NOMO-1 treated with DMSO at 0.1 percent for 48 hours (cell line): ENCODE results near the gene GTF2IRD2.
A peak's percentile ranks its signal among the peaks of the same experiment; 100 is the strongest.
"Not testable (repeated sequence)": the region's sequence is repeated elsewhere in the genome, so short reads cannot be mapped to it uniquely, and the experiment has no call there.

ENCODE experiments used
- DNase-seq: peaks from one replicate; lab custom pipeline; 2025; ENCODE audit not compliant: unreplicated experiment; lab: John Stamatoyannopoulos, UW

GTF2IRD2 gene

DNA sequence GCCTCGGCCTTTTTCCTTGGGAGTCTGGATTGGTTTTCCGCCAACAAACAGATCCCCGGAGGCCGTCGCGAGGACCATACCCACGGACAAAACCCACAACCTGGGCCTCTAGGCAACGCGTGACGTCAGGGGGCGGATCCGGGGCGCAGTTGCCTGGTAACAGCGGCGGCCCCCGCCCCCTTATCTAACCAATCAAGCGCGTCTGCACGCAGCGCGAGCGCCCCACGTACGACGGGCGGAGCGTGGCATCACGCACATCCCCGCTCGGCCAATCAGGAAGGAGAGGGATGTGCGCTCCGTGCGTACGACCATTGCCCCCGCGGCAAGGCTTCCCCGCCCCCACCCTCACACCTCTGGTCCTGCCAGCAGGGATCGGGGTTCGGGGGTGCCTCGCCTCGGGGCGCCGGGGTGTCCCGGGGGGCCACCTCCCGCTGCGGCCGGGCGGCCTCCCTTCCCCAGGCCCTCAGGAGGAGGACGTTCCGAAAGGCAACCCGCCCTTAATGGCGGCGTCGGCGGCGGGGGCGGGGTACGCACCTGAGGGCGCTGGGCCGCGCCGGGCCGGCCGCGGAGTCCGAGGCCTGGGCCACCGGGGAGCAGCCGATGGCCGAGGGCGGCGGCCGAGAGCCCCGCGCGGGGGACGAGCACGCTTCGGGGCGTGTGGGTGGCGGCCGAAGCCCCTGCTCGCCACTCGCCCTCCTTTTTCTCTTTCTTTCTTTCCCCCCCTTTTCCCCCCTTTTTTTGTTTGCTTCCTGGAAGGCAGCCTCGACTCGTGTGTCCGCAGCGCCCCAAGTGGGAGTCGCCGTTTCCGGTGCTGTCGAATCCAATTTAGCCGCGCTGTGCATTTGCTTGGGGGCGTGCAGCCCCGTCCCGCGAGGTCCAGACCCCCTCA, at the start of gene GTF2IRD2:
Gene GTF2IRD2, minus strand, starts transcription at position 773 of the 889 bp plus-strand sequence. CDS start 15,227 bp downstream, outside the sequence.
- not testable (repeated sequence) for DNase-seq

DNA sequence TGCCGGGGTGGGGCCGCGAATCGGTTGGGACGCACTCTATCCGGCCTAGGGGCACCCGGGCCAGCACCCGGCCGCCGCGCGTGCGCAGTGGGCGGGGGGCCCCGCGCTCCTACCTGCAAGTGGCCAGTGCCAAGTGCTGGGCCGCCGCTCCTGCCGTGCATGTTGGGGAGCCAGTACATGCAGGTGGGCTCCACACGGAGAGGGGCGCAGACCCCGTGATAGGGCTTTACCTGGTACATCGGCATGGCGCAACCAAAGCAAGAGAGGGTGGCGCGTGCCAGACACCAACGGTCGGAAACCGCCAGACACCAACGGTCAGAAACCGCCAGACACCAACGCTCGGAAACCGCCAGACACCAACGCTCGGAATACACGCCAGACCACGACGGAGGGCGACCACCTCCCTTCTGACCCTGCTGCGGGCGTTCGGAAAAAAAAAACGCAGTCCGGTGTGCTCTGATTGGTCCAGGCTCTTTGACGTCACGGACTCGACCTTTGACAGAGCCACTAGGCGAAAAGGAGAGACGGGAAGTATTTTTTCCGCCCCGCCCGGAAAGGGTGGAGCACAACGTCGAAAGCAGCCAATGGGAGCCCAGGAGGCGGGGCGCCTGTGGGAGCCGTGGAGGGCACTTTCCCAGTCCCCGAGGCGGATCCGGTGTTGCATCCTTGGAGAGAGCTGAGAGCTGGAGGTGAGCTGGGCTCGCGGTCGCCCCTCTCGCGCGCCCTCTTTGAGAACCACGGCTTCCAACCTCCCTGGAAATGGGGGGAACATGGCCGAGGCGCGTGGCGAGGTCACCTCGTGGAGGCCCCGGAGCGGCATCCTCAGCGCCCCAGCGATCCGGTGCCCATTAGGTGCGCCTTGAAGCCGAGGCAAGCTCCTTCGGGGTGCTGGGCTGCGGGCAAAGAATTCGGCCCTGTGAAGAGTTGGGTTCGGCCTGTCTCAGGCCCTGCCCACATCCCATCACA, 39.0 kb upstream of the GTF2IRD2 start:
- peak; percentile 74 for DNase-seq

DNA sequence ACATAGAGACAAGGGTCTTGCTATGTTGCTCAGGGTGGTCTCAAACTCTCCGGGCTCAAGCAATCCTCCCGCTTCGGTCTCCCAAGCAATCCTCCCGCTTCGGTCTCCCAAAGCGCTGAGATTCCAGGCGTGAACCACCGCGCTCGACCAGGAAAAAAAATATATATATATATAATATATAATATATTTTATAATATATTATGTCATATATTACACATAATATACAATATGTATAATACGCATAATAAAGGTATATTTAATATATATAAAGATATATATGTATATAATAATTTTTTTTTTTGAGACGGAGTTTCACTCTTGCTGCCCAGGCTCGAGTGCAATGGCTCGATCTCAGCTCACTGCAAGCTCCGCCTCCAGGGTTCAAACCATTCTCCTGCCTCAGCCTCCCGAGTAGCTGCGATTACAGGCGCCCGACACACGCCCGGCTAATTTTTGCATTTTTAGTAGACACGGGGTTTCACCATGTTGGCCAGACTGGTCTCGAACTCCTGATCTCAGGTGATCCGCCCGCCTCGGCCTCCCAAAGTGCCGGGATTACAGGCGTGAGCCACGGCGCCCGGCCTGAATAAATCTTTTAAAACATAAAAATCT, 38.2 kb upstream of the GTF2IRD2 start:
- DNase-seq: not testable (repeated sequence)

DNA sequence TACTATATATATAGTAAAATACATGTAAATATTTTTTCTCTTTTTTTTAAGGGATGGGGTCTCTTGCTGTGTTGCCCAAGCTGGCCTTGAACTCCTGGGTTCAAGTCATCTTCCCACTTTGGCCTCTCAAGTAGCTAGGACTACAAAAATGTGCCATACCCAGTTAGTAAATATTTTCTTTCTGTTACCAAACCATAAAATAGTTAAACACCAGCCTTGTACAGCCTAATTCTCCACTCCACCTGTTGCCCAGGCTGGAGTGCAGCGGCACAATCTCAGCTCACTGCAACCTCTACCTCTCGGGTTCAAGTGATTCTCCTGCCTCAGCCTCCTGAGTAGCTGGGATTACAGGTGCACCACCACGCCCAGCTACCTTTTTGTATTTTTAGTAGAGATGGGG, 33.9 kb upstream of the GTF2IRD2 start:
- not testable (repeated sequence) for DNase-seq

DNA sequence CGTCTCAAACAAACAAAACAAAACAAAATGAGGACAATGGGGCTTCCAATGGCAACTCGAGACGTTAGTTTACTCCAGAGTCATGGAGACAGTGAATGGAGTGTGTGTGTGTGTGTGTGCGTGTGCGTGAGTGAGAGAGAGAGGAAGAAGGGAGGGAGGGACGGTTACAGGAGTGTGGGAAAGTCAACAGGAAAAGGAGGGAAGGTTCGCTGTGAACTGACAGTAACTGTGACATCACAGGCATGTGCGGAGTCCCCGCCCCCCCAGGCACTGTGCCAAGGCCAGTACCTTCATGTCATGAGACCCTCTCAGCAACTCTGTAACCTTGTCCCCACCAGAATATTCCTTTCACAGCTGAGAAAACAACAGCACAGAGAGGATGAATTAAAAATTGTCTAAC, 30.7 kb upstream of the GTF2IRD2 start:
- DNase-seq: not testable (repeated sequence)

DNA sequence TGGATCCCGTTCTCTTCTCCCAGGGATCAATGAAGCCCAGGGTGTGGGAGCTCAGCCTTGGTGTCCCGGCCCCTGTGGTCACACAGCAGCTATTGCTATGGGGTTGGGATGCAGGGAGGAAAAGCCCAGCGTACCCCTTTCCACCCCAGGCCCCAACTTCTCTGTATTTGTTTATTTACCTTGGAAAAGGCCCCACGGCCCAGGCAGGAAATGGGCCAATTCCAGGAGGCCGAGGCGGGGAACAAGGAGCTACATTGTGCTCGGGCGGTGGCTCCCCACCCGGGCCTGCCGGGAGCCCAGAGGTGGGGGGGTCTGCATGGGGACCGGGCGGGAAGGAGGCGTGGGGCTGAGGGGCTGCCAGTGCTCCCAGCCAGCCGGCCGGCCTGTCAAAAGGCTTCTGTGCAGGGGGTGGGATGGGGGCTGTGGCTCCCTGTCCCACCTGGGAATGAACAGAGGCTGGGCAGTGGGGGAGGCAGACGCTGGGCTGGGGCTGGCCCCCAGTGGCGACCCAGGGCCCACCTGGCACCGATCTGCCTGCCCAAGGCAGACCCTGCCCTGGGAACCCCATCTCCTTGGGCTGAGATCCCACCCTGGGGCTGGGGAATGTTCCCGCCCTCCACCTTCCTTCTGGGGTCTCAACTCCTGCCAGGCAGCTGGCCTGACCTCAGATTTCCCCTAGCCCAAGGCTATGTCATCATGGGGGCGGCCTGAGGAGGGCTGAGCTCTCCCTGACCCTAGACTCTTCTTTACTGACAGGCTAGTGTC, 23.5 kb upstream of the GTF2IRD2 start:
- DNase-seq: not testable (repeated sequence)

DNA sequence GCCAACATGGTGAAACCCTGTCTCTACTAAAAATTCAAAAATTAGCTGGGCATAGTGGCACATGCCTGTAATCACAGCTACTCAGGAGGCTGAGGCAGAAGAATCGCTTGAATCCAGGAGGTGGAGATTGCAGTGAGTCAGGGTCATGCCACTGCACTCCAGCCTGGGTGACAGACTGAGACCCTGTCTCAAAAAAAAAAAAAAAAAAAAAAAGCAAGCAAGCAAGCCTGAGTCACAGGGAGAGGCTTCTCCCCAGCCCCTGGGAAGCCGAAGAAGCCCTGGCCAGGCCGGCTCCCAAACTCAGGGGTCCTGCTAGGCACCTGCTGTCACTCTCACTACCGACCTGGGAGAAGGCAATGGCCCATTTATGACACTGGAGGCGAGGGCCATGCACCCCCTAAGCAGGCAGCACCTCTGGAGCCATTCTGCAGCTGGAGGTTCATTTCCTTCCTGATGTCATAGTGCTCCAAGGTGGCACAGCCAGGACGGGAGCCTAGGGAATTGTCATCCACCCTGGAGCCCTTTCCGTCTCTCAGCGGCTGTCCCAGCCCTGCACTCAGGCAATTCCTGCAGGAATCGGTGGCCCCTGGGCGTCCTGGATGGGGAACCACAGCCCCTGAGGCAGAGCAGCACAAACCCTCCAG, 22.8 kb upstream of the GTF2IRD2 start:
- DNase-seq: not testable (repeated sequence)

DNA sequence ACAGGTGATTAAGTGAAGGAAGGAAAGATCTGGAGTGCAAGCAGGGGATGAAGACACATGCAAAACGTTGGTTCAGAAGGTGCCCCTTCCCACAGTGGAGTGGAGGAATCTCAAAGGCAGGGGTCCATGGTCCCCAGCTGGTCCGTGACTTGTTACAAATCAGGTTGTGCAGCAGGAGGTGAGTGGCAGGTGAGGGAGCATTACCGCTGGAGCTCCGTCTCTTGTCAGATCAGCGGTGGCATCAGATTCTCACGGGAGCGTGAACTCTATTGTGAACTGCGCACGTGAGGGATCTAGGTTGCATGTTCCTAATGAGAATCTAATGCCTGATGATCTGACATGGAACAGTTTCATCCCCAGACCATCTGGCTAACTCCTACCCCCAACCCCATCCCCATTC, 21.1 kb upstream of the GTF2IRD2 start:
- not testable (repeated sequence) for DNase-seq

DNA sequence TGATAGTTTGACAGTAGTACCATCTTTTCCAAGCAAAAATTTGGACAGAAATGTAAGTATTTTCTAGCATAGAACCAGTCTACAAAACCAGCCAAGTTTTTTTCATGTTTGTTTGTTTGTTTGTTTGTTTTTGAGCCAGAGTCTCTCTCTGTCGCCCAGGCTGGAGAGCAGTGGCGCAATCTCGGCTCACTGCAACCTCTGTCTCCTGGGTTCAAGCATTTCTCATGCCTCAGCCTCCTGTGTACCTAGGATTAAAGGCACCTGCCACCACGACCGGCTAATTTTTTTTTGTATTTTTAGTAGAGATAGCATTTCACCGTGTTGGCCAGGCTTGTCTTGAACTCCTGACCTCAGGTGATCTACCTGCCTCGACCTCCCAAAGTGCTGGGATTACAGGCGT, 14.4 kb upstream of the GTF2IRD2 start:
- DNase-seq: not testable (repeated sequence)

DNA sequence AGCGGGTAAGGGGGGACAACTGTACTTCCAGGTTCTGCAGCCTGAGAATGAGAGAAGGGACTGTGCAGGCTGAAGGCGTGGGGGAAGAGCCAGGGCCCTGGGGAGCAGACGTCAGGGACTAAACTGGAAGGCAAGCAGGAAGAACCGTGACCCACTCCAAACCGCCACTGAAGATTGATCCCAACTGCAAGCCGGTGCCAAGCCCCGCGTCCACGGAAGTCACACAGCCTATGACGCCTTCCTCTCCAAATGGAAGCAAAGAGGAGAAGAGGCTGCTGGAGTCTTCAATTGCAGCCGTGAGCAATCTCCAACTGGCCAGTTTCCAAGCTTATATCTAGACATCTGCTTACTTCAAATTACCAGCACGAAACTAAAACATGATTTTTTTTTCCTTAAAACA, 1.6 kb downstream of the GTF2IRD2 start:
- not testable (repeated sequence) for DNase-seq

DNA sequence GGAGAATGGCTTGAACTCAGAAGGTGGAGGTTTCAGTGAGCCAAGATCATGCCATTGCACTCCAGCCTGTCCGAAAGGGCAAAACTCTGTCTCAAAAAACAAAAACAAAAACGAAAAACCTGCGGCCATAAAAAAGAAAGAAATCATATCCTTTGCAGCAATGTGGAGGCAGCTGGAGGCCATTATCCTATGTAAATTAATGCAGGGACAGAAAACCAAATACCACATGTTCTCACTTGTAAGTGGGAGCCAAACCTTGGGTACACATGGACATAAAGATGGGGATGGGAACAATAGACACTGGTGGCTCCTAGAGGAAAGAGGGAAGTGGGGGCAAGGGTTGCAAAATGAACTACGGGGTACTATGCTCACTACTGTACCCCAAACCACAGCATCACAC, 21.0 kb downstream of the GTF2IRD2 start:
- DNase-seq: not testable (repeated sequence)

DNA sequence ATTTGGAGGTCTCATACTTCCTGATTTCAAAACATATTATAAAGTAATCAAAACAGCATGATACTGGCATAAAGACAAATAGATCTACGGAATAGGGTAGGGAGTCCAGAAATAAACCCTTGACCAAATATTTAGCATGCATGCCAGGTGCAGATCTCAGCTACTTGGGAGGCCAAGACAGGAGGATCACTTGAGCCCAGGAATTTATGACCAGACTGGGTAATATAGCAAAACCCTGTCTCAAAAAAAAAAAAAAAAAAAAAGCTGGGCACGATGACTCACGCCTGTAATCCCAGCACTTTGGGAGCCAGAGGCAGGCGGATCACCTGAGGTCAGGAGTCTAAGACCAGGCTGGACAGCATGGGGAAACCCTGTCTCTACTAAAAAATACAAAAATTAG, 21.4 kb downstream of the GTF2IRD2 start:
- not testable (repeated sequence) for DNase-seq

DNA sequence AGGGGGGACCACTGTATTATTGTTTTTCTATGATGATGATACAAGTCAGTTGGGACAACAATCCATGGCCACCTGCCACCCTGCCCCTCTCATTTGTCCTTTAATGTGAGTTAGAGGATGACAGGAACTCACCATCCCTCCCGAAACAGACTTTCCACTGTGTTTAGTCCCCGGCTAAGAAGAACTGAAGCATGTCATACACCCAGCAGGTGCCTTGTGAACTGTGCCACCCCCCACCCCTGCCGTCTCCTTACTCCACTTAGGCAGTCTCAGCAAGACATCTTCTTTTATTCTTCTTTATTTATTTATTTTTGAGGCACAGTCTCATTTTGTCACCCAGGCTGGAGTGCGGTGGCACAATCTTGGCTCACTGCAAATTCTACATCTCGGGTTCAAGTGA, 30.1 kb downstream of the GTF2IRD2 start:
- DNase-seq: not testable (repeated sequence)

DNA sequence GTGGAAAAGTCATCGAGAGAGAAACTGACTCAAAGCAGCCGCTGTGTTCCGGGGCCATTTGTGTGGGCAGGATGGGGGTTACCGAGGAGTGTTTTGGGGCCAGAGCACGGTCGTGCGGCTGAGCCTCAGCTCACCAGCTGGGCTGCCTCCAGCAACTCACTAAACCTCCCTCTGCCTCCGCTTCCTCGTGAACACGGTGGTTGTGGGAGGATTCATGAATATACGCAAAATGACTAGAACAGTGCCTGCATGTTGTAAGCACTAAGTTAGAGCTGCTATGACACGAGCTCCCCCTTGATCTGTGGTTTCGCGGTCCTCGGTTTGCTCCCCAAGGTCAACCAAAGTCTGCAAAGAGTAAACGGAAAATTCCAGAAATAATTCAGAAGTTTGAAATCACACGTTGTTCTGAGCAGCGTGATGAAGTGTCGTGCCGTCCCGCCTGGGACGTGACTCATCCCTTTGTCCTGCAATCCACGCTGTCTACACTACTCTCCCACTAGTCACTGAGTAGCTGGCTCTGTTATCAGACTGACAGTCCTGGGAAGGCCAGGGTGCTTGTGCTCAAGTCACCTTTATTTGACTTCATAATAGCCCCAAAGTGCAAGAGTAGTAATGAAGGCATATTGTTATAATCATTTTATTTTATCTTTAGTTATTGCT, 31.1 kb downstream of the GTF2IRD2 start:
- DNase-seq: not testable (repeated sequence)

DNA sequence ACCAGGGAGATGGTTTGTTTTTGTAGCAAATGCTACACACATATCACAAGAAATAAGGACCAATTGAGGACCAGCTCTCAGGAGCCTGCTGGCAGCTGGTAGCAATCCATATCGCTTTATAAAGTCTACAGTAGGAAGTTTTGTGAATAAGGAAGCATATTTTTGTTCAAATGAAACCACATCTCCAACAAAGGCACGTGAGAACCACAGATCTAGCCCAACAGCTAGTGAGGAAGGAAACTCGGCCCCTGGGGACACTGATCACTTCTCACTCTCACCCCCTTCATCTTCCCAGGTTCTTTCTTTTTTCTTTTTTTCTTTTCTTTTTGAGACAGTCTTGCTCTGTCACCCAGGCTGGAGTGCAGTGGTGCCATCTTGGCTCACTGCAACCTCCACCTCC, 35.5 kb downstream of the GTF2IRD2 start:
- DNase-seq: not testable (repeated sequence)

DNA sequence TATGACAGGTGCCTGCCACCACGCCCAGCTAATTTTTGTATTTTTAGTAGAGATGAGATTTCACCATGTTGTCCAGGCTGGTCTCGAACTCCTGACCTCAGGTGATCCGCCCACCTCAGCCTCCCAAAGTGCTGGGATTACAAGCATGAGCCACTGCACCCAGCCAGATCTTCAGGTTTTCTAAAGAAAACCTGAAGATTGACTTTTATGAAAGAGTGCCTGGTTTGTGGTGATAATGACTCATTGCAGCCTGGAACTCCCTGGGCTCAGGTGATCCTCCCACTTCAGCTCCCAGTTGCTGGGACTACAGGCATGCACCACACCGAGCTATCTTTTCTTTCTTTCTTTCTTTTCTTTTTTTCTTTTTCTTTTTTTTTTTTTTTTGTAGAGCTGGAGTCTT, 52.8 kb downstream of the GTF2IRD2 start:
- not testable (repeated sequence) for DNase-seq

DNA sequence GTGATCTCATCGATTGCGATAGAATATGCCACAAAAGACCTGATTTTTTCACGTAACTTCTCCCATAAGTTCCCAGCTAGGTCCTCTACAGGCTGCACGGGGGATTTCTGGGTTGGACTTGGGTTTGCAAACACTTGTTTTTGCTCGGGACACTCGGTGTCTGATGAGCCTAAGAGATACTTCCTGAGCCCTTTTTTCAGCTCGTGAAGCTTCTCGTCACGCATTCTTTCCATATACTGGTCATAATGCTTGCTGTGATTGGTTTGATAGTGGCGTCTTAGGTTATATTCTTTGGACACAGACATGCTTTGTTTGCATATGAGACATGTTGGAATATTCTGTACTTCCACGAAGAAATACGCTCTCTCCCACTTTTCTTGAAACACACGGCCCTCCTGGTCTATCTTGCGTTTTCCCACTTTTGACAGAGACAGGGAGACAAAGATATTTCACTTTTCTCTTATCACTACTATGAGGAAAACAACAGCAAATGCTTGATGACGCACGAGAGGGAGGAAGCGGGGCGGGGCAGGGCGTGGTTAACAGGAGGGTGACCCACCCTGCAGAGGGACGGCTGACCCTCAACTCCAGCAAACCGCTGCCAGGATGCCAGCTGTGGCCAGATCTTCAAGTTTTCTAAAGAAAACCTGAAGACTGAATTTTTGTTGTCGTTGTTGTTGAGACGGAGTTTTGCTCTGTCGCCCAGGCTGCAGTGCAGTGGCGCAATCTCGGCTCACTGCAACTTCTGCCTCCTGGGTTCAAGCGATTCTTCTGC, 53.4 kb downstream of the GTF2IRD2 start:
- DNase-seq: not testable (repeated sequence)

DNA sequence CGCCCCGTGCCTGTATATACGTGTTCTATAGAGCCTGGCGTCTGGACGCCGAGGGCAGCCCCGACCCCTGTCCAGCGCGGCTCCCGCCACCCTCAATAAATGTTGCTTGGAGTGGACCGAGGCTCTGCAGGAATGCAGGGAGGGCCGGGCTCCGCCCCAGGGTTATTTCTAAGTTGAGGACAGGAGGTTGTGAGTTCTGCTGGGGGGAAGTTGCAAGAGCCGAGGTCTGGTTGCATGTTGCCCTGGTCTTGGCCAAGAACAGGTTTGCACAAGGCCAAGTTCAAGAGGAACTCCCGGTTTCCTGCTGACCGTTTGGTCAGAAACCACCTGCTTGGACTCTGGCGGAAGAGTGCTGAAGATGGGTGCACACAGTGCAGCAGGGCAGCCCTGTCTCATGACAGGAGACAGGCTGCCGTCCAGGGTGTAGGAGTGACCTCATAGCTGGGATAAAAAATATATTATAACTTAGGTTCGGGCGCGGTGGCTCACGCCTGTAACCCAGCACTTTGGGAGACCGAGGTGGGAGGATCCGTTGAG, 62.1 kb downstream of the GTF2IRD2 start:
- DNase-seq: not testable (repeated sequence)
